ENCODE measurements around the gene TMEM135. TPM values are rescaled to one million over a fixed set of nuclear protein-coding genes. Genes with fewer than 3 reads are reported as not detected.

TMEM135 gene
- total RNA-seq, 1 donor from 2014 or later = 46.4 TPM

GRCh38 chr11:87110443-87111131 is 72.9 kb downstream of the TMEM135 start:
- peaks cover 13% of the 10 kb centered on the region for H3K9me3 Mint-ChIP-seq

GRCh38 chr11:87114093-87114492 is 76.4 kb downstream of the TMEM135 start:
- Mint-ChIP-seq H3K27ac (no peak overlapping the region), H3K27me3 (ENCODE audit: insufficient read depth, low read depth) (no peaks in the 10 kb centered on the region), H3K36me3 (peaks cover 8% of the 10 kb centered on the region), H3K4me1 (no peaks in the 10 kb centered on the region), H3K4me3 (no peak overlapping the region), H3K9me3 (peaks cover 10% of the 10 kb centered on the region)
- no peak overlapping the region for H3K9ac ChIP-seq
- DNase-seq (ENCODE audit: low spot score) = no peak
- no peak overlapping the region for H2AFZ ChIP-seq (replicated peaks)
- H3F3A ChIP-seq (ENCODE audit: low read depth) = no peaks in the 10 kb centered on the region
- no peaks in the 10 kb centered on the region for H4K20me1 ChIP-seq (ENCODE audit: low read depth)
- H3K4me2 ChIP-seq = no peak overlapping the region
- H3K36me3 ChIP-seq = no peaks in the 10 kb centered on the region
- no peaks in the 10 kb centered on the region for H3K79me2 ChIP-seq (ENCODE audit: low read depth)
- H3K9me3 ChIP-seq (ENCODE audit: low read depth) = no peaks in the 10 kb centered on the region
- TF ChIP-seq EZH2 (IDR thresholded peaks at IDR 0.05) = no peak
- no peak for TF ChIP-seq CTCF (IDR thresholded peaks at IDR 0.05)
- no peak for TF ChIP-seq EZH2phosphoT487 (IDR thresholded peaks at IDR 0.05)
- no peaks in the 10 kb centered on the region for H3K4me1 ChIP-seq
- H3K27ac ChIP-seq = no peak overlapping the region
- H3K27me3 ChIP-seq = no peaks in the 10 kb centered on the region
- no peak overlapping the region for H3K4me3 ChIP-seq

More at GRCh38 chr11:87110443-87111131, 72.9 kb downstream of the TMEM135 start:
- no peak overlapping the region for H3K4me2 ChIP-seq
- Mint-ChIP-seq H3K4me1 (no peaks in the 10 kb centered on the region), H3K27me3 (ENCODE audit: insufficient read depth, low read depth) (peaks cover 2% of the 10 kb centered on the region), H3K4me3 (no peak overlapping the region), H3K27ac (no peak overlapping the region), H3K36me3 (peaks cover 10% of the 10 kb centered on the region)
- DNase-seq (ENCODE audit: low spot score) = no peak
- no peaks in the 10 kb centered on the region for H4K20me1 ChIP-seq (ENCODE audit: low read depth)
- H3K4me1 ChIP-seq = no peaks in the 10 kb centered on the region
- H2AFZ ChIP-seq (replicated peaks) = no peak overlapping the region
- H3K27ac ChIP-seq = no peak overlapping the region
- no peaks in the 10 kb centered on the region for H3K27me3 ChIP-seq
- H3K9ac ChIP-seq = no peak overlapping the region
- TF ChIP-seq EZH2 (IDR thresholded peaks at IDR 0.05) (no peak), CTCF (IDR thresholded peaks at IDR 0.05) (no peak), EZH2phosphoT487 (IDR thresholded peaks at IDR 0.05) (no peak)
- no peak overlapping the region for H3K4me3 ChIP-seq
- H3K36me3 ChIP-seq = no peaks in the 10 kb centered on the region
- no peaks in the 10 kb centered on the region for H3F3A ChIP-seq (ENCODE audit: low read depth)
- H3K79me2 ChIP-seq (ENCODE audit: low read depth) = peaks cover 3% of the 10 kb centered on the region
- H3K9me3 ChIP-seq (ENCODE audit: low read depth) = no peaks in the 10 kb centered on the region

GRCh38 chr11:87116185-87116584 is 78.5 kb downstream of the TMEM135 start:
- no peak overlapping the region for H3K4me3 Mint-ChIP-seq
- Histone ChIP-seq H3K9ac (no peak overlapping the region), H3K4me2 (no peak overlapping the region), H3K36me3 (no peaks in the 10 kb centered on the region), H2AFZ (replicated peaks) (no peak overlapping the region), H3K27me3 (no peaks in the 10 kb centered on the region), H3F3A (ENCODE audit: low read depth) (no peaks in the 10 kb centered on the region), H3K9me3 (ENCODE audit: low read depth) (no peaks in the 10 kb centered on the region), H3K27ac (no peak overlapping the region), H3K79me2 (ENCODE audit: low read depth) (no peaks in the 10 kb centered on the region), H3K4me3 (no peak overlapping the region), H3K4me1 (no peaks in the 10 kb centered on the region), H4K20me1 (ENCODE audit: low read depth) (no peaks in the 10 kb centered on the region)
- DNase-seq (ENCODE audit: low spot score) = no peak
- peaks cover 7% of the 10 kb centered on the region for H3K36me3 Mint-ChIP-seq
- H3K9me3 Mint-ChIP-seq = peaks cover 3% of the 10 kb centered on the region
- no peaks in the 10 kb centered on the region for H3K4me1 Mint-ChIP-seq
- H3K27me3 Mint-ChIP-seq (ENCODE audit: insufficient read depth, low read depth) = no peaks in the 10 kb centered on the region
- TF ChIP-seq EZH2 (IDR thresholded peaks at IDR 0.05) (no peak), CTCF (IDR thresholded peaks at IDR 0.05) (no peak), EZH2phosphoT487 (IDR thresholded peaks at IDR 0.05) (no peak)
- no peak overlapping the region for H3K27ac Mint-ChIP-seq

All from neural progenitor cell (in vitro differentiated cells).